Ramos (cell line): Measurements from ENCODE around the gene PTPRN2.
"Not testable (repeated sequence)": the region's sequence is repeated elsewhere in the genome, so short reads cannot be mapped to it uniquely, and the experiment has no call there.

ENCODE experiments used
- in situ Hi-C: fragments of 300-500 bp; cut with MboI; formaldehyde crosslinking; loops from one replicate; pipeline ENCODE4 v1.14.3; 2022; ENCODE audit warnings: low sequenced_read_pairs; ENCODE audit not compliant: unreplicated experiment

PTPRN2 gene

GRCh38 chr7:157568770-157569584 lies 1018.6 kb downstream of the PTPRN2 start:
- in situ Hi-C loops = no loop called here

- in situ Hi-C loops = no loop called here
Measured at GRCh38 chr7:157568106-157568769, 1019.4 kb downstream of the PTPRN2 start.

- in situ Hi-C loops = no loop called here
Measured at GRCh38 chr7:157567666-157568065, 1020.0 kb downstream of the PTPRN2 start.

GRCh38 chr7:157566631-157567006 lies 1021.0 kb downstream of the PTPRN2 start:
- in situ Hi-C loops = no loop called here

- in situ Hi-C loops = no loop called here
Measured at GRCh38 chr7:157565981-157566630, 1021.5 kb downstream of the PTPRN2 start.

- in situ Hi-C loops = no loop called here
Measured at GRCh38 chr7:157565201-157565626, 1022.4 kb downstream of the PTPRN2 start.

GRCh38 chr7:157564517-157565177 lies 1023.0 kb downstream of the PTPRN2 start:
- in situ Hi-C loops = no loop called here

GRCh38 chr7:157563467-157564135 lies 1024.0 kb downstream of the PTPRN2 start:
- in situ Hi-C loops = not testable (repeated sequence)

- in situ Hi-C loops = not testable (repeated sequence)
Measured at GRCh38 chr7:157562522-157563398, 1024.9 kb downstream of the PTPRN2 start.

- in situ Hi-C loops = no loop called here
Measured at GRCh38 chr7:157561816-157562410, 1025.7 kb downstream of the PTPRN2 start.

- in situ Hi-C loops = no loop called here
Measured at GRCh38 chr7:157561523-157561785, 1026.2 kb downstream of the PTPRN2 start.

GRCh38 chr7:157560710-157561522 lies 1026.7 kb downstream of the PTPRN2 start:
- in situ Hi-C loops = no loop called here

GRCh38 chr7:157560258-157560654 lies 1027.4 kb downstream of the PTPRN2 start:
- in situ Hi-C loops = no loop called here

GRCh38 chr7:157559596-157560257 lies 1027.9 kb downstream of the PTPRN2 start:
- in situ Hi-C loops = no loop called here

GRCh38 chr7:157558875-157559595 lies 1028.6 kb downstream of the PTPRN2 start:
- in situ Hi-C loops = no loop called here

- in situ Hi-C loops = no loop called here
Measured at GRCh38 chr7:157558516-157558874, 1029.1 kb downstream of the PTPRN2 start.

- in situ Hi-C loops = no loop called here
Measured at GRCh38 chr7:157558061-157558460, 1029.6 kb downstream of the PTPRN2 start.
